Endothelial cell (in vitro differentiated cells): ENCODE data around the gene TXLNG. TPM values are rescaled to one million over a fixed set of nuclear protein-coding genes. Genes with fewer than 3 reads are reported as not detected.
"Not testable (repeated sequence)": the region's sequence is repeated elsewhere in the genome, so short reads cannot be mapped to it uniquely, and the experiment has no call there.

Source experiments
- DNase-seq: peaks from one replicate; pipeline ENCODE4 v3.0.0; 2021; ENCODE audit warnings: low spot score
- H3K27ac Mint-ChIP-seq: one replicate; pipeline ENCODE4 v1.8.0; 2021; ENCODE audit warnings: mixed read lengths, inconsistent platforms; ENCODE audit not compliant: unreplicated experiment
- H3K27me3 Mint-ChIP-seq: one replicate; pipeline ENCODE4 v1.8.0; 2021; ENCODE audit warnings: mild to moderate bottlenecking, moderate library complexity, mixed read lengths, inconsistent platforms; ENCODE audit not compliant: unreplicated experiment
- H3K36me3 Mint-ChIP-seq: one replicate; pipeline ENCODE4 v1.8.0; 2021; ENCODE audit warnings: mild to moderate bottlenecking, low read depth, mixed read lengths, inconsistent platforms; ENCODE audit not compliant: unreplicated experiment
- H3K4me1 Mint-ChIP-seq: one replicate; pipeline ENCODE4 v1.8.0; 2021; ENCODE audit warnings: mild to moderate bottlenecking, mixed read lengths, inconsistent platforms; ENCODE audit not compliant: unreplicated experiment
- H3K4me3 Mint-ChIP-seq: one replicate; pipeline ENCODE4 v1.8.0; 2021; ENCODE audit warnings: mild to moderate bottlenecking, mixed read lengths, inconsistent platforms; ENCODE audit not compliant: unreplicated experiment
- H3K9me3 Mint-ChIP-seq: one replicate; pipeline ENCODE4 v1.8.0; 2021; ENCODE audit warnings: mixed read lengths, inconsistent platforms; ENCODE audit not compliant: unreplicated experiment
- total RNA-seq: library from RNA; stranded (reverse); fragmentation: NEBNext Ultra II Directional; extraction: Animal tissue kit (Norgen Biotek cat#: 25700); gene quantifications from one replicate; pipeline ENCODE4 v1.2.1, GENCODE V29; 2021; ENCODE audit not compliant: unreplicated experiment
- TF ChIP-seq, protein P1 (sequence below): fragments of 200-600 bp; sonication (generic); IDR thresholded peaks from one replicate; pipeline ENCODE4 v1.5.0; 2021; ENCODE audit warnings: antibody characterized with exemption; ENCODE audit not compliant: unreplicated experiment

TXLNG gene
- total RNA-seq, 1 donor from 2014 or later: 6.6 TPM

DNA sequence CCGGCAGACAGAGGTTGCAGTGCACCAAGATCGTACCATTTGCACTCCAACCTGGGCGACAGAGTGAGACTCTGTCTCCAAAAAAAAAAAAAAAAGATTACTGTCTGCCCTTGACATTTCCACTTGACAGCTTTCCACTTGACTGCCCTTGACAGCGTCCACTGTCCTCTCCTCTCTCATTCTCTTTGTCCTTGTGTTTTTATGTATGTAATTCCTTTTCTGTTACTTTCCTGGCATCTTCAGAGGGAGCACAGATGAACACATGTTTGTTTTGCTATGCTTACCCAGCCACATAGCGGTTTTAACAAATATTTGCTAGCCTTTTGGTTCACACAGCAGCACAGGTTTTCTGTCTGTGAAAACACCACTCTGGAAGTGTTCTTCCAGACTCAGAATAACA, 40.6 kb upstream of the TXLNG start:
- peaks cover 13% of the 10 kb centered on the region for H3K36me3 Mint-ChIP-seq
- TF ChIP-seq, protein P1, sequence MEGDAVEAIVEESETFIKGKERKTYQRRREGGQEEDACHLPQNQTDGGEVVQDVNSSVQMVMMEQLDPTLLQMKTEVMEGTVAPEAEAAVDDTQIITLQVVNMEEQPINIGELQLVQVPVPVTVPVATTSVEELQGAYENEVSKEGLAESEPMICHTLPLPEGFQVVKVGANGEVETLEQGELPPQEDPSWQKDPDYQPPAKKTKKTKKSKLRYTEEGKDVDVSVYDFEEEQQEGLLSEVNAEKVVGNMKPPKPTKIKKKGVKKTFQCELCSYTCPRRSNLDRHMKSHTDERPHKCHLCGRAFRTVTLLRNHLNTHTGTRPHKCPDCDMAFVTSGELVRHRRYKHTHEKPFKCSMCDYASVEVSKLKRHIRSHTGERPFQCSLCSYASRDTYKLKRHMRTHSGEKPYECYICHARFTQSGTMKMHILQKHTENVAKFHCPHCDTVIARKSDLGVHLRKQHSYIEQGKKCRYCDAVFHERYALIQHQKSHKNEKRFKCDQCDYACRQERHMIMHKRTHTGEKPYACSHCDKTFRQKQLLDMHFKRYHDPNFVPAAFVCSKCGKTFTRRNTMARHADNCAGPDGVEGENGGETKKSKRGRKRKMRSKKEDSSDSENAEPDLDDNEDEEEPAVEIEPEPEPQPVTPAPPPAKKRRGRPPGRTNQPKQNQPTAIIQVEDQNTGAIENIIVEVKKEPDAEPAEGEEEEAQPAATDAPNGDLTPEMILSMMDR: no peak
- no peaks in the 10 kb centered on the region for H3K4me1 Mint-ChIP-seq
- no peak overlapping the region for H3K27ac Mint-ChIP-seq
- no peaks in the 10 kb centered on the region for H3K9me3 Mint-ChIP-seq
- no peak overlapping the region for H3K4me3 Mint-ChIP-seq
- H3K27me3 Mint-ChIP-seq: no peaks in the 10 kb centered on the region
- DNase-seq: no peak

DNA sequence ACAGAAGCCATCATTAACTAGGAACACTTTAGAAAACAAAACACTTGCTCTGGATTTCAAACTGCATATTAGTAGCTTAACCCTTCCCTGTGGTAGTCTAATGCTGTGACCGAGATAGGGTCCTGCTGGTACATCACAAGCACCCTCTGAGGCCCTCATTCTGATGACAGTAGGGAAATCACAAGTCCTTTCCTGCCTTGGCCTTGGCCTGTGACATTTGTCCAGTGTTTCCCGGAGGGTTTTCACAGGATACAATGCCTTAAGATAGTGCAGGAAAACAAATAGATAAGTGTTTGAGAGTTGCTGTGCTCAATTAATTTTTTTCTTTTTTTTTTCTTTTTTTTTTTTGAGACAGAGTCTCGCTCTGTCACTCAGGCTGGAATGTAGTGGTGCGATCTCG, 37.8 kb upstream of the TXLNG start:
- H3K36me3 Mint-ChIP-seq: peaks cover 14% of the 10 kb centered on the region
- H3K9me3 Mint-ChIP-seq: no peaks in the 10 kb centered on the region
- no peaks in the 10 kb centered on the region for H3K4me1 Mint-ChIP-seq
- no peak overlapping the region for H3K27ac Mint-ChIP-seq
- H3K4me3 Mint-ChIP-seq: no peak overlapping the region
- DNase-seq: no peak
- TF ChIP-seq, protein P1: no peak
- H3K27me3 Mint-ChIP-seq: no peaks in the 10 kb centered on the region

DNA sequence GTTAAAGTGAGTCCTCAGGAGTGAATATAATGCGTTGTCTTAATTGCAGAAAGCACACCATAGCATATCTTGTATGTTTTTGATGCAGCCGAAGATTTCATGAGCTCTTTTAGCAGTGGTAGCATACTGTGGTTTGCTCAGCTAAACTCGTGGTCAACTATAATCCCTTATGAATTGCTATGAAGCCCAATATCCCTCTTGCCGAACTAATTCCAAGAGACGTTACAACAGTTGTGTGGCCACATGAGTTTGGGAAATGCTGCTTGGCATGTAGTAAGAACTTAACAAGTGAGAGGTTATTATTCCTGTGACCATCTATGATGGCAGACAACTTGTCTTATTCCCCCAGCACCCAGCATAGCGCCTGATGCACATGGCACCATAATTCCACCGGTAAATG, 36.1 kb upstream of the TXLNG start:
- DNase-seq: no peak
- TF ChIP-seq, protein P1: no peak
- Mint-ChIP-seq H3K27me3 (no peaks in the 10 kb centered on the region), H3K4me3 (no peak overlapping the region), H3K4me1 (no peaks in the 10 kb centered on the region), H3K9me3 (no peaks in the 10 kb centered on the region), H3K36me3 (peaks cover 23% of the 10 kb centered on the region), H3K27ac (no peak overlapping the region)

GRCh38 chrX:16754019-16754418, 32.2 kb upstream of the TXLNG start:
- H3K4me1 Mint-ChIP-seq: no peaks in the 10 kb centered on the region

DNA sequence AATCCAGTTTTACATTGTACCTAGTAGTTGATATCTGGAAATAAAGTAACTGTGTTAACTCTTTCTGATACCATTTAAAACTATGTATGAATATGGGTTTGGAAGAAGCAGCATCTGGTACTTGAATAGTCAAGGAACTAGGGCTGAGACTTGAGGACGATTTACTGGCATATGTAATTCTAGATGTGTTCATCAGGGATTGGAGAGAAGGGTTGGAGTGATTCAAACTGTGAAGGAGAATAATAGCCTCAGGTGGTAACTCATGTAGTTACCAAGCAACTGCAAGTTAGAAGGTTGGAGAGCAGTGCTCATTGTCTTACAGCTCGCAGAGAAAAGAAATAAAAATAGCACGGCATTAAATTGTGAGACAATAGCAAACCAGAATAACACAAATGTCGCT, 29.5 kb upstream of the TXLNG start:
- TF ChIP-seq, protein P1: no peak
- Mint-ChIP-seq H3K9me3 (no peaks in the 10 kb centered on the region), H3K36me3 (peaks cover 26% of the 10 kb centered on the region), H3K27me3 (no peaks in the 10 kb centered on the region), H3K27ac (no peak overlapping the region), H3K4me1 (no peaks in the 10 kb centered on the region), H3K4me3 (no peak overlapping the region)
- no peak for DNase-seq

More at GRCh38 chrX:16754019-16754418, 32.2 kb upstream of the TXLNG start:
- no peaks in the 10 kb centered on the region for H3K9me3 Mint-ChIP-seq
- H3K36me3 Mint-ChIP-seq: peaks cover 31% of the 10 kb centered on the region
- DNase-seq: no peak
- no peaks in the 10 kb centered on the region for H3K27me3 Mint-ChIP-seq
- no peak overlapping the region for H3K4me3 Mint-ChIP-seq
- no peak overlapping the region for H3K27ac Mint-ChIP-seq
- TF ChIP-seq, protein P1: no peak

DNA sequence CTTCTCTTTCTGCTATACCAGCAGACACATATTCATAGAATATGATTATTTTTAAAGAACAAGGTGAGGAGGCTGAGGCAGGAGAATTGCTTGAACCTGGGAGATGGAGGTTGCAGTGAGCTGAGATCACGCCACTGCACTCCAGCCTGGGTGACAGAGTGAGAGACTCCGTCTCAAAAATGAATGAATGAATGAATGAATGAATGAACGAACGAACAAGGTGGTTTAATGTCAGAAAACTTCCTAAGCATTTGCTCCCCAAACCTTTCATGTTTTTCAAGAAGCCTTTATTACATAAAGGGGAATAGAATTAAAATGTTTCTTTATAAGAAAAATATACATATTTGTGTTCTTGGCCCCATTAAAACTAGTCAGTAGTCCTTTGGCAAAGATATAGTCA, 24.8 kb upstream of the TXLNG start:
- not testable (repeated sequence) for H3K27me3 Mint-ChIP-seq

More for the DNA sequence above, 24.8 kb upstream of the TXLNG start:
- not testable (repeated sequence) for H3K27ac Mint-ChIP-seq, H3K4me3 Mint-ChIP-seq, H3K4me1 Mint-ChIP-seq, H3K9me3 Mint-ChIP-seq, DNase-seq, H3K36me3 Mint-ChIP-seq
